Thoracic aorta (tissue), 2 donors: Measurements from ENCODE around the gene SLC37A4. TPM values are rescaled to one million over a fixed set of nuclear protein-coding genes. Genes with fewer than 3 reads are reported as not detected.

ENCODE experiments used
- ATAC-seq: fragments of 150-250 bp; one replicate; pipeline ENCODE4 v1.8.0; 2017; ENCODE audit warnings: low read depth; ENCODE audit not compliant: insufficient number of reproducible peaks, low FRiP score
- DNase-seq: peaks from one replicate; pipeline ENCODE4 v3.0.0-alpha.2; 2020; ENCODE audit warnings: low spot score
- H3K27ac ChIP-seq, 2 donors: fragments of 200-600 bp; sonication (generic); 1 replicate in 1 of 2; 2 replicates in 1 of 2; pipeline ENCODE4 v1.5.1; 2016; ENCODE audit warnings: mild to moderate bottlenecking in 2 of 2, moderate library complexity in 2 of 2
- H3K27me3 ChIP-seq: fragments of 200-600 bp; sonication (generic); replicated peaks from 2 replicates; pipeline ENCODE4 v1.6.0; 2016; ENCODE audit warnings: mild to moderate bottlenecking; ENCODE audit not compliant: insufficient read depth
- H3K36me3 ChIP-seq: fragments of 200-600 bp; sonication (generic); one replicate; pipeline ENCODE4 v1.5.1; 2016
- H3K4me1 ChIP-seq, 2 donors: fragments of 200-600 bp; sonication (generic); 1 replicate in 1 of 2; 2 replicates in 1 of 2; pipeline versions ENCODE4 v1.5.1 to v1.6.0; 2016; ENCODE audit warnings: low read depth in 2 of 2, mild to moderate bottlenecking in 1 of 2; ENCODE audit not compliant: control insufficient read depth in 1 of 2
- H3K4me3 ChIP-seq: fragments of 200-600 bp; sonication (generic); 2 replicates; pipeline ENCODE4 v1.5.1; 2016; ENCODE audit warnings: mild to moderate bottlenecking
- H3K9me3 ChIP-seq: fragments of 200-600 bp; sonication (generic); 2 replicates; pipeline ENCODE4 v1.5.1; 2016
- CTCF ChIP-seq: fragments of 200-600 bp; sonication (generic); IDR thresholded peaks from one replicate; pipeline ENCODE4 v1.5.1; 2019; ENCODE audit warnings: antibody characterized with exemption
- total RNA-seq, 2 donors: library from RNA; depleted of rRNA; stranded (reverse); fragments of >200 nt; gene quantifications; one replicate each; pipeline versions ENCODE4 v1.1.0 to v1.2.3, GENCODE V29; 2016

The SLC37A4 gene
- total RNA-seq, 2 donors from 2014 or later: 12.5 to 15.0 TPM

DNA sequence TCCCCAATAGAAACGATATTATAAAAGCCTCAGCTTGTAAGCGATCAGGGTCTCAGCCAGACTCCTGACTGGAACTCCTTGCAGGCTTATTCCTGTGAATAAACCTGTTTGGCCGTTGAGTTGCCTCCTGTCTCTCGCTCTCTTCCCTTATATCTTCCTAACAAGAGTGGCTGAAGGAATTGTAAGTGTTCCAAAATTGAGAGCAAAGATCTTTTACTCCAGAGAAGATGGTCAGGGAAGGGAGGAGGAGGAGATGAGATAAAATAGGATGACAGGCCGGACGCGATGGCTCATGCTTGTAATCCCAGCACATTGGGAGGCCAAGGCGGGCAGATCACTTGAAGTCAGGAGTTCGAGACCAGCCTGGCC lies 1.2 kb upstream of the SLC37A4 start:
- no peak for TF ChIP-seq CTCF
- Histone ChIP-seq H3K4me3 (no peak overlapping the region), H3K9me3 (no peaks in the 10 kb centered on the region), H3K27ac (no peak overlapping the region), H3K4me1 (peaks cover 8 to 16% of the 10 kb centered on the region in 2 donors), H3K27me3 (no peaks in the 10 kb centered on the region), H3K36me3 (no peaks in the 10 kb centered on the region)
- DNase-seq: no peak
- ATAC-seq: no peak

- no peaks in the 10 kb centered on the region for H3K9me3 ChIP-seq
- ATAC-seq (no peak), DNase-seq (no peak)
- H3K4me3 ChIP-seq: peak overlapping the region; percentile 94
- H3K4me1 ChIP-seq: peaks cover 8 to 26% of the 10 kb centered on the region in 2 donors
- no peaks in the 10 kb centered on the region for H3K27me3 ChIP-seq
- peak overlapping the region; percentile 58 to 73 for H3K27ac ChIP-seq
- TF ChIP-seq CTCF: no peak
- H3K36me3 ChIP-seq: peaks cover 4% of the 10 kb centered on the region
These were observed 698 bp downstream of the SLC37A4 start for GRCh38 chr11:119030029-119030328.

- Histone ChIP-seq H3K9me3 (no peaks in the 10 kb centered on the region), H3K27me3 (no peaks in the 10 kb centered on the region), H3K4me3 (peak overlapping the region; percentile 94), H3K27ac (peak overlapping the region; percentile 58 to 73), H3K36me3 (peaks cover 7% of the 10 kb centered on the region), H3K4me1 (peaks cover 8 to 31% of the 10 kb centered on the region in 2 donors)
- TF ChIP-seq CTCF: no peak
- no peak for DNase-seq
- ATAC-seq: no peak
These were observed 1.2 kb downstream of the SLC37A4 start for GRCh38 chr11:119029340-119030028.

DNA sequence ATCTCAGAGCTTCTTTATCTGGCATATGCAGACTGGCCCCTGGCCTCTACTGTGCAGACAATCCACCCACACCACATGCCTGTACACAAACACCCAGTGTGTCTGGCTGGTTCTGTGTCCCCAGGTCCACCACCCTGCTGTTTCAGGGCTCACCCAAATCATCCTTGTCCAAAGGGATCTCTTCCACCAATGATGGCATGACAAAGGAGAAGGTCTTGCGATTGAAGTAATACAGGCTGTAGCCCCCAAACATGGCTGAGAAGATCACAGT lies 1.7 kb downstream of the SLC37A4 start:
- H3K4me1 ChIP-seq: peaks cover 8 to 34% of the 10 kb centered on the region in 2 donors
- TF ChIP-seq CTCF: no peak

GRCh38 chr11:119028346-119029068 lies 2.2 kb downstream of the SLC37A4 start:
- ATAC-seq: no peak
- peaks cover 8 to 38% of the 10 kb centered on the region in 2 donors for H3K4me1 ChIP-seq

More for the DNA sequence above, 1.7 kb downstream of the SLC37A4 start:
- ATAC-seq: no peak
- H3K27me3 ChIP-seq: no peaks in the 10 kb centered on the region
- no peak overlapping the region for H3K4me3 ChIP-seq
- H3K27ac ChIP-seq: no peak overlapping the region
- peaks cover 7% of the 10 kb centered on the region for H3K36me3 ChIP-seq
- H3K9me3 ChIP-seq: no peaks in the 10 kb centered on the region
- DNase-seq: no peak

More at GRCh38 chr11:119028346-119029068, 2.2 kb downstream of the SLC37A4 start:
- Histone ChIP-seq H3K36me3 (peaks cover 9% of the 10 kb centered on the region), H3K27me3 (no peaks in the 10 kb centered on the region), H3K9me3 (no peaks in the 10 kb centered on the region), H3K4me3 (no peak overlapping the region), H3K27ac (no peak overlapping the region)
- TF ChIP-seq CTCF: no peak
- no peak for DNase-seq
